Retina (tissue), 1 donor: ENCODE data around the gene F11.
"Not testable (repeated sequence)": the region's sequence is repeated elsewhere in the genome, so short reads cannot be mapped to it uniquely, and the experiment has no call there.

Experiments
- DNase-seq: peaks from one replicate; pipeline ENCODE4 v3.0.0-alpha.2; 2016

The F11 gene

DNA sequence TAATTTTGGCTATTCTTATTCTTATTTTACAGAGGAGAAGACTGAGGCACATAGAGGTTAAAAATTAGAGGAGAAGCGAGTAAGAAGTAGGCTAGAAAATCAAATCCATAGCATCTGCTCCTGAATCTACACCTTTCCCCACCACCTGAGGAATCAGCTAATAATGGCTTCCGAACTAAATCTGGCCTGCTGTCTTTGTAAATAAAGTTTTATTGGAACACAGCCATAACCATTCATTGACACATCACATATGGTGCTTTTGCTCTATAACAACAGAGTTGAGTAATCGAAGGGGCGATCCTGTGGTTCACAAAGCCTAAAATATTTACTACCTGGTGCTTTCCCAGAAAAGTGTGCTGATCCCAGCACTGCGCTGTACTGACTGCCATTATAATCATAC lies 38.2 kb downstream of the F11 start:
- no peak for DNase-seq

DNA sequence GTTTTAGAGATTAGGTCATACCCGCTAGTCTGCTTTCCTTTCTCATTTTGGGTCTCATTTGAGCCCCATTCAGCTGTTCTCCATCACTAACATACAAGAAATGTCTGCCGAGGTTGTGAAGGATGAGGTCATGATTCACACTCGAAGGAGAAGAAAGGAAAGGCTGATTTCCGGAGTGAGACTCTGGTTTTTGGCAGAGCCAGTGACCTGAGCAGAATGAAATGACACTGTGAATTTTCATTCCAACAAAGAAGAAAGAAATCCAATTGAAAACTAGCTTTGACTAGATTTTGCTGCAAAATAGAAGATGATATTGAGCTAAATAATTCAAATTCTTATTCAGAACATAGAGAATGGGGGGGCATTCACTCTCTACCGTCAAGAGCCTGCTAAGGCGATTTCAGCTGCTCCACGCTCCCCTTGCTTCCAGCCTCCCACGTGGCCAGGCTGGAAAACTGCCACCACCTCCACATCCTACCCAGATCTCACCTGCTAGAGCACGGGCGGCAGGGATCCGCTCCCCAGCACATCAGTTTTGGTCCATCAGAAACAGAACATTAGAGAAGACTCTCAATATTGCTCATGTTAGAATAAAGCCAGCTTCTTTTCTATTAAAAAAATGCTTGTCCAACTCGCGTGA lies 39.0 kb downstream of the F11 start:
- peak; percentile 36 for DNase-seq

DNA sequence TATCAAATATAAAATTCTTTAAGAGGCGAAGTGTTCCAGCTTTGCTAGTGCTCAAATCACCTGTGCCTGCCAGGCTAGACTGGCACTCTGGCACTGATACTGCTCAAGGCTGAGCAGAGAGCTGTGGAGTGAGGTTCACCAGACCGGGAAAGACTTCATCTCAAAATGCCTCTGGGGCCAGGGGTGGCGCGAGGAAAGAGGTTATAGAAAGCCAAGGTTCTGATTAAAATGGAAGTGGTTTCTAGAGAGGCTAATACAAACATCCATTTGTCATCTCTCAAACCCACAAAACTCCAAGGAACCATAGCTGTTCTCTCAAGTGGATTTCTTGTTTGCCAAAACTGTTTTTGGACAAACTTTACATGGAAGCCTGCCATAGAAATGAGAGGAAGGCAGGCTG lies 41.5 kb downstream of the F11 start:
- DNase-seq, result no peak

DNA sequence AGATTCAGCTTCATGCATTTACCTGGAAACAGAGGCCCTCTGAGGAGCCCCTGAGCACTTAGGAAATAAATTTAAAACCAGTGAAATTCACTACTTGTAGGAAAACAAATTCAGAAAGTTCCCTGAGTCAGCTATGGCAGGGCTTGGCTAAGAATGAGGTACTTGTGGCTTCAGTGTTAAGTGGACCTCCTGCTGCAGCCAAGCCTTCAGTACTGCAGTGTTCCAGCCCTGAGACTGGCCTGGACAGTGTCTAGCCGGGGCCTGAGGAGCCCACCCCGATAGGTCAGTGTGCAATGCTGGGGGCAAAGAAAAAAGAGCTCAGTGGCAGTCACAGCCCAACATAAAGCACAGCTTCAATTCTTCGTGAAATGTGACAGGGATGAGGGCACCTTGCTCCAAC lies 41.9 kb downstream of the F11 start:
- no peak for DNase-seq

DNA sequence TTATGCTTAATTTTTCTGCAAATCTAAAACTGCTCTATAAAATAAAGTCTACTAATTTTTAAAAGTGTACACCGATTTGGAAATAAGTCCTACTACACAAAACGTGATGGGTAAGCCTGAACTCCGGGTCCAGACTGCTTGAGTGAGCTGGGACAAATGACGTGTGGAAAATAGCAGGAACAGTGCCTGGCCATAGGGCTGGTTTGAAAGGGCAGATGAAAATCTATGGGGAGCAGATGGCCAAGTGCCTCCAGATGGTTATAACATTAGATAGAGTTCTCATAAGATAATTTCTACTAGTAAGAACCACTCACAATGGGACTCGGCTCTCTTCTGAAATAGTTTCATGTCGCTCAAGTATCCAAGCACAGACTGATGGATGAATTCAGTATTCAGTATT lies 52.5 kb downstream of the F11 start:
- DNase-seq, result no peak

DNA sequence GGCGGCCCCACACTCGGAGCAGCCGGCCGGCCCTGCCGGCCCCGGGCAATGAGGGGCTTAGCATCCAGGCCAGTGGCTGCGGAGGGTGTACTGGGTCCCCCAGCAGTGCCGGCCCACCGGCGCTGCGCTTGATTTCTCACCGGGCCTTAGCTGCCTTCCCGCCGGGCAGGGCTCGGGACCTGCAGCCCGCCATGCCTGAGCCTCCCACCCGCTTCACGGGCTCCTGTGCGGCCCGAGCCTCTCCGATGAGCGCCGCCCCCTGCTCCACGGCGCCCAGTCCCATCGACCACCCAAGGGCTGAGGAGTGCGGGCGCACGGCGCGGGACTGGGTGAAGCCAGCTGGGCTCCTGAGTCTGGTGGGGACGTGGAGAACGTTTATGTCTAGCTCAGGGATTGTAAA lies 58.7 kb downstream of the F11 start:
- DNase-seq, result not testable (repeated sequence)

DNA sequence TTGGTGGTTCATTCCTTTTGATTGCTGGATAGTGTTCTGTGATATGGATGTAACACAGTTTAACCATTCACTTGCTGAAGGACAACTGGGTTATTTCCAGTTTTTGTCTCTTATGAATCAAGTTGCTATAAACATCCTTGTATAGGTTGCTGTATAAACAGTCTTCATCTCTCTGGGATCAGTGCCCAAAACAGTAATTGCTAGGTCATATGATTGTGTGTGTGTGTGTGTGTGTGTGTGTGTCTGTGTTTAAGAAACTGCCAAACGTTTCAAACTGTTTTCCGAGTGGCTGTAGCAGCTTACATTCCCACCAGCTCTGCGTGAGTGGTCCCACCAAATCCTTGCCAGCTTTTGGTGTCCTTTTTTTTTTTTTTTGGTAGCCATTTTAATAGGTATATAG lies 60.4 kb downstream of the F11 start:
- no peak for DNase-seq

DNA sequence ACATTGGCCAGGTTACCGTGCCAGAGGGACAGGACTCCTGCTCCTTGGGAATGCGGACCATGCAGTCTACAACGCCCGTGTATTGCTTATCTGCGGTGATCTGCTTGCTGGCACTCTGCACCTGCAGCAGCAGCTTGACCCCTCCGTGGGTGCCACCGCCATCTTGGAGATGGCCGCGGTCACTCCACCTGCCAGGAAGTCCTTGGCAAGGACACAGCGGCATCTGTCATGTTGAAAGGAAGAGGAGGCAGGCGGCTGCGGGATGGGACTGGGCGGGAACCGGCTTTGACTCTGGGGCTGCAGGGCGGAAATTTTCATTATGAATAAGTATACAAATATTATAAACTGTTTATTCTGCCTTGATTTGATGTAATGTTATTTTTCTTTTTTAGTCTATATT lies 63.4 kb downstream of the F11 start:
- DNase-seq, result no peak

DNA sequence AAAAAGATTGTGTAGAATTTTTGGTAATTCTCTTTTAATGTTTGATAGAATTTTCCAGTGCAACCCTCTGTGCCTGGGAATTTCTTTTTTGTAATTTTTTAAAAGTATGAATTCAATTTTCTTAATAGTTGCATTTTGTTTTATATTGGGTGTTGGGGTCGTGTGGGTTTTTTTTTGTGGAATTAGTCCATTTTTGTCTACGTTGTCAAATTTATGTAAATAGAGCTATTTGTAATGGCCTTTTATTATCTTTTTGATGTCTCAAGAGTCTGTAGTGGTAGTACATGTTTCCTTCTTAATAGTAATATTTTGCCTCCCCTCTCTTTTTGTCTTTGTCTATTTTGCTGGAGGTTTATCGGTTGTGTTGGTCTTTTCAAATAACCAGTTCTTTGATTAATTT lies 64.4 kb downstream of the F11 start:
- DNase-seq, result no peak

DNA sequence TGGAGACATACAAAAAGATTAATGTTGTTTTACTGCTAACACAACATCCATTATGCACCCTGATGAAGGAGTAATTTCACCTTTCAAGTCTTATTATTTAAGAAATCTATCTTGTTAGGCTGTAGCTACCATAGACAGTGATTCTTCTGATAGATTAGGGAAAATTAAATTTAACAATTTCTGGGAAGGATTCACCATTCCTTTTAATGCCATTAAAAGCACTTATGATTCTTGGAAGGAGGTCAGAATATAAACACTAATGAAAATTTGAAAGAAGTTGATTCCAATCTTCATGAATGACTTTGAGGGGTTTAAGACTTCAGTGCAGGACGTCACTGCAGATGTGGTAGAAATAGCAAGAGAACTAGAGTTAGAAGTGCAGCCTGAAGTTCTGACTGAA lies 69.8 kb downstream of the F11 start:
- DNase-seq, result no peak
